Thymus (tissue), 14 donors: Measurements from ENCODE around the gene NFIL3. TPM values are rescaled to one million over a fixed set of nuclear protein-coding genes. Genes with fewer than 3 reads are reported as not detected.
"Not testable (repeated sequence)": the region's sequence is repeated elsewhere in the genome, so short reads cannot be mapped to it uniquely, and the experiment has no call there.

Experiments
- DNase-seq, 9 donors: peaks; one replicate each; pipeline ENCODE4 v3.0.0-alpha.2; 2013; ENCODE audit warnings: low spot score in 9 of 9, low read depth in 6 of 9, missing footprints in 1 of 9
- H3K27ac ChIP-seq, 2 donors: one replicate each; pipeline ENCODE4 v1.5.1; 2013; ENCODE audit warnings: control low read depth in 1 of 2, low read depth in 1 of 2, low read length in 1 of 2, mild to moderate bottlenecking in 1 of 2, moderate library complexity in 1 of 2
- H3K27me3 ChIP-seq, 2 donors: one replicate each; pipeline ENCODE4 v1.5.1; 2013; ENCODE audit warnings: low read length in 1 of 2; ENCODE audit not compliant: control insufficient read depth in 2 of 2, insufficient read depth in 1 of 2
- H3K36me3 ChIP-seq, 2 donors: one replicate each; pipeline ENCODE4 v1.5.1; 2013; ENCODE audit warnings: low read length in 1 of 2, mild to moderate bottlenecking in 1 of 2, moderate library complexity in 1 of 2; ENCODE audit not compliant: control insufficient read depth in 2 of 2, insufficient read depth in 2 of 2
- H3K4me1 ChIP-seq, 2 donors: one replicate each; pipeline ENCODE4 v1.5.1; 2013; ENCODE audit warnings: low read length in 2 of 2; ENCODE audit not compliant: control insufficient read depth in 2 of 2, insufficient read depth in 2 of 2
- H3K4me3 ChIP-seq, 2 donors: one replicate each; pipeline ENCODE4 v1.5.1; 2013; ENCODE audit warnings: low read length in 2 of 2, control low read depth in 1 of 2, mild to moderate bottlenecking in 1 of 2
- H3K9me3 ChIP-seq, 2 donors: one replicate each; pipeline ENCODE4 v1.5.1; 2013; ENCODE audit warnings: low read length in 1 of 2, mild to moderate bottlenecking in 1 of 2; ENCODE audit not compliant: control insufficient read depth in 2 of 2, insufficient read depth in 1 of 2
- WGBS: extraction: QIAGEN DNeasy Blood & Tissue Kit; methylation state at CpG from one replicate; pipeline ENCODE4 v1.1.7; 2013; 5-methylcytosine and 5-hydroxymethylcytosine counted together
- long read RNA-seq, 10 donors: transcript quantifications; one replicate each; lab custom pipeline, GENCODE V29; 2026
- polyA plus RNA-seq: library from polyadenylated mRNA; stranded (reverse); fragments of 200-250 nt; gene quantifications from one replicate; pipeline ENCODE4 v1.2.3, GENCODE V29; 2013
- total RNA-seq: library from RNA; stranded (reverse); fragments of 120-200 nt; gene quantifications from one replicate; pipeline ENCODE4 v1.2.4, GENCODE V29; 2013
- donor health status: healthy.

Gene NFIL3
- total RNA-seq = 5.1 TPM
- 54.6 TPM for polyA plus RNA-seq
- long read RNA-seq, donor 1 = 0 reads
- long read RNA-seq, donor 2 = 0 reads
- long read RNA-seq, donor 3, partial matches to known transcripts = 0 of 1 reads
- long read RNA-seq, donor 3, other reads (novel, unspliced or antisense) = 0 of 1 reads
- long read RNA-seq, donor 4, partial matches to known transcripts = 0 of 2 reads
- long read RNA-seq, donor 4, other reads (novel, unspliced or antisense) = 0 of 2 reads
- long read RNA-seq, donor 5, transcript NFIL3-201 (2 exons, 2,085 nt) = major isoform, 11 of 11 reads
- long read RNA-seq, donor 5, partial matches to known transcripts = 0 of 11 reads
- long read RNA-seq, donor 5, other reads (novel, unspliced or antisense) = 0 of 11 reads
- long read RNA-seq, donor 6, partial matches to known transcripts = 0 of 2 reads
- long read RNA-seq, donor 6, other reads (novel, unspliced or antisense) = 0 of 2 reads
- long read RNA-seq, donor 7, partial matches to known transcripts = 0 of 3 reads
- long read RNA-seq, donor 7, other reads (novel, unspliced or antisense) = 0 of 3 reads
- long read RNA-seq, donor 8, partial matches to known transcripts = 0 of 2 reads
- long read RNA-seq, donor 8, other reads (novel, unspliced or antisense) = 0 of 2 reads
- long read RNA-seq, donor 9, partial matches to known transcripts = 0 of 1 reads
- long read RNA-seq, donor 9, other reads (novel, unspliced or antisense) = 0 of 1 reads
- long read RNA-seq, donor 10, partial matches to known transcripts = 0 of 2 reads
- long read RNA-seq, donor 10, other reads (novel, unspliced or antisense) = 0 of 2 reads

- under 1% methylated on average over 89 of the region's 92 CpGs for WGBS
- DNase-seq = peak in 7 of 9 donors; percentile 43 to 75 (median 48)
- H3K4me1 ChIP-seq = peaks cover 15 to 23% of the 10 kb centered on the region in 2 donors
Measured at GRCh38 chr9:91423785-91424402, at the start of gene NFIL3. NFIL3 (minus strand) TSS chr9:91423832; CDS start chr9:91410734, 13,098 bp downstream.

GRCh38 chr9:91471524-91471923 is 47.9 kb upstream of the NFIL3 start:
- 96% methylated on average over 3 of the region's 3 CpGs for WGBS
- H3K27ac ChIP-seq, H3K4me1 ChIP-seq: not testable (repeated sequence)

More at GRCh38 chr9:91423785-91424402, at the start of gene NFIL3:
- no peaks in the 10 kb centered on the region for H3K36me3 ChIP-seq
- peaks cover 69 to 81% of the 10 kb centered on the region in 2 donors for H3K27me3 ChIP-seq
- no peaks in the 10 kb centered on the region for H3K9me3 ChIP-seq
- peak within 1 kb of the TSS; percentile 65 to 89 for H3K27ac ChIP-seq
- H3K4me3 ChIP-seq = peak within 1 kb of the TSS; percentile 54 to 83

GRCh38 chr9:91465420-91465819 is 41.8 kb upstream of the NFIL3 start:
- no peaks in the 10 kb centered on the region for H3K36me3 ChIP-seq
- H3K27me3 ChIP-seq = no peaks in the 10 kb centered on the region
- no peaks in the 10 kb centered on the region for H3K4me1 ChIP-seq
- no peaks in the 10 kb centered on the region for H3K9me3 ChIP-seq
- DNase-seq = no peak
- no peak overlapping the region for H3K27ac ChIP-seq
- 96% methylated on average over 2 of the region's 2 CpGs for WGBS
- no peak overlapping the region for H3K4me3 ChIP-seq

More at GRCh38 chr9:91471524-91471923, 47.9 kb upstream of the NFIL3 start:
- DNase-seq, H3K36me3 ChIP-seq, H3K27me3 ChIP-seq, H3K9me3 ChIP-seq, H3K4me3 ChIP-seq: not testable (repeated sequence)

GRCh38 chr9:91458906-91459305 is 35.3 kb upstream of the NFIL3 start:
- no peak overlapping the region for H3K27ac ChIP-seq
- DNase-seq = no peak
- H3K4me3 ChIP-seq = no peak overlapping the region
- no peaks in the 10 kb centered on the region for H3K9me3 ChIP-seq
- H3K27me3 ChIP-seq = no peaks in the 10 kb centered on the region
- H3K36me3 ChIP-seq = no peaks in the 10 kb centered on the region
- H3K4me1 ChIP-seq = no peaks in the 10 kb centered on the region
- WGBS = over 99% methylated on average over 2 of the region's 2 CpGs

GRCh38 chr9:91452844-91453243 is 29.2 kb upstream of the NFIL3 start:
- Histone ChIP-seq H3K4me3 (no peak overlapping the region), H3K36me3 (no peaks in the 10 kb centered on the region), H3K27me3 (no peaks in the 10 kb centered on the region), H3K4me1 (no peaks in the 10 kb centered on the region), H3K9me3 (no peaks in the 10 kb centered on the region), H3K27ac (no peak overlapping the region)
- WGBS = 97% methylated on average over 1 of the region's 1 CpG
- DNase-seq = no peak

GRCh38 chr9:91451431-91452270 is 28.0 kb upstream of the NFIL3 start:
- no peak for DNase-seq
- Histone ChIP-seq H3K27me3 (no peaks in the 10 kb centered on the region), H3K9me3 (no peaks in the 10 kb centered on the region), H3K4me1 (no peaks in the 10 kb centered on the region), H3K36me3 (no peaks in the 10 kb centered on the region), H3K27ac (no peak overlapping the region), H3K4me3 (no peak overlapping the region)
- 97% methylated on average over 2 of the region's 2 CpGs for WGBS

- Histone ChIP-seq H3K36me3 (no peaks in the 10 kb centered on the region), H3K27me3 (peaks cover 0 to 3% of the 10 kb centered on the region in 2 donors), H3K27ac (no peak overlapping the region), H3K4me3 (no peak overlapping the region), H3K4me1 (no peaks in the 10 kb centered on the region), H3K9me3 (peaks cover 1 to 11% of the 10 kb centered on the region in 2 donors)
- no peak for DNase-seq
- 80% methylated on average over 1 of the region's 1 CpG for WGBS
Measured at GRCh38 chr9:91445135-91445534, 21.5 kb upstream of the NFIL3 start.

GRCh38 chr9:91443994-91444392 is 20.4 kb upstream of the NFIL3 start:
- no peaks in the 10 kb centered on the region for H3K36me3 ChIP-seq
- no peak overlapping the region for H3K27ac ChIP-seq
- no peak overlapping the region for H3K4me3 ChIP-seq
- H3K27me3 ChIP-seq = peaks cover 0 to 3% of the 10 kb centered on the region in 2 donors
- no peak for DNase-seq
- peaks cover 1 to 11% of the 10 kb centered on the region in 2 donors for H3K9me3 ChIP-seq
- H3K4me1 ChIP-seq = no peaks in the 10 kb centered on the region
